A673 (cell line): ENCODE measurements around the gene ZNF284. TPM values are rescaled to one million over a fixed set of nuclear protein-coding genes. Genes with fewer than 3 reads are reported as not detected.

ENCODE experiments used
- BruUV-seq: library from RNA; stranded (reverse); fragments of 400-500 nt; replicated peaks from 2 replicates; lab custom pipeline; 2021; lab: Mats Ljungman, UMichigan
- CTCF ChIA-PET: fragments of 300-600 bp; sonication (Branson Sonifier 250); formaldehyde crosslinking; loops from one replicate; lab custom pipeline; 2022; ENCODE audit warnings: antibody characterized with exemption; lab: Charles Lee
- POLR2A ChIA-PET: fragments of 300-600 bp; sonication (Branson Sonifier 250); formaldehyde crosslinking; loops from one replicate; lab custom pipeline; 2022; ENCODE audit warnings: antibody characterized with exemption; ENCODE audit not compliant: low non-redundant PET; lab: Charles Lee
- DNase-seq: peaks from one replicate; pipeline ENCODE4 v3.0.0-alpha.2; 2015; ENCODE audit warnings: low spot score
- H3K27ac ChIP-seq: fragments of 200-600 bp; sonication (generic); 2 replicates; pipeline ENCODE4 v1.5.1; 2016; ENCODE audit warnings: mixed run types, low read depth, mild to moderate bottlenecking, mixed read lengths, antibody characterized with exemption, low read length; ENCODE audit not compliant: poor library complexity, severe bottlenecking
- H3K27me3 ChIP-seq: fragments of 200-600 bp; sonication (generic); replicated peaks from 2 replicates; pipeline ENCODE4 v1.6.1; 2017; ENCODE audit warnings: mixed run types, low read depth, mild to moderate bottlenecking, mixed read lengths, antibody characterized with exemption, low read length; ENCODE audit not compliant: insufficient read depth, poor library complexity
- H3K36me3 ChIP-seq: fragments of 200-600 bp; sonication (generic); 2 replicates; pipeline ENCODE4 v1.6.1; 2016; ENCODE audit warnings: mixed run types, mild to moderate bottlenecking, mixed read lengths, antibody characterized with exemption, low read length; ENCODE audit not compliant: insufficient read depth, poor library complexity, severe bottlenecking
- H3K4me1 ChIP-seq: fragments of 200-600 bp; sonication (generic); 2 replicates; pipeline ENCODE4 v1.6.1; 2017; ENCODE audit warnings: mixed run types, mild to moderate bottlenecking, mixed read lengths, antibody characterized with exemption, low read length; ENCODE audit not compliant: insufficient read depth, poor library complexity, severe bottlenecking
- H3K4me3 ChIP-seq: fragments of 200-600 bp; sonication (generic); 2 replicates; pipeline ENCODE4 v1.5.1; 2016; ENCODE audit warnings: low read depth, mixed run types, mild to moderate bottlenecking, mixed read lengths, low read length; ENCODE audit not compliant: poor library complexity, severe bottlenecking
- H3K9me3 ChIP-seq: fragments of 200-600 bp; sonication (generic); 2 replicates; pipeline ENCODE4 v1.6.1; 2016; ENCODE audit warnings: mixed run types, low read depth, mild to moderate bottlenecking, mixed read lengths, antibody characterized with exemption, low read length; ENCODE audit not compliant: poor library complexity, severe bottlenecking
- CTCF ChIP-seq: fragments of 300-800, 200-600 bp; sonication (generic); conservative IDR thresholded peaks from 2 replicates; pipeline ENCODE4 v1.5.1; 2017; ENCODE audit warnings: low read depth, mild to moderate bottlenecking, antibody characterized with exemption, low read length, moderate library complexity, mixed read lengths
- EZH2 ChIP-seq: fragments of 200-600 bp; sonication (generic); IDR thresholded peaks from 2 replicates; pipeline ENCODE4 v1.6.1; 2017; ENCODE audit warnings: borderline replicate concordance, low read depth, mild to moderate bottlenecking, mixed read lengths, antibody characterized with exemption, low read length; ENCODE audit not compliant: poor library complexity, severe bottlenecking
- intact Hi-C: fragments of 100-400 bp; cut with micrococcal nuclease; formaldehyde crosslinking; loops from one replicate; pipeline ENCODE4 v1.10.0; 2022; ENCODE audit not compliant: unreplicated experiment
- total RNA-seq: library from RNA; stranded (reverse); gene quantifications from 2 replicates; pipeline ENCODE4 v1.2.3, GENCODE V29; 2021

The ZNF284 gene
- total RNA-seq, 1 experiment from 2014 or later, result 3.1 TPM

- no peak for TF ChIP-seq CTCF
- TF ChIP-seq EZH2, result no peak
- H3K27ac ChIP-seq, result no peak overlapping the region
- no TSS peak for BruUV-seq
- ChIA-PET POLR2A (no interaction called here), CTCF (no interaction called here)
- no peaks in the 10 kb centered on the region for H3K4me1 ChIP-seq
- no peak overlapping the region for H3K4me3 ChIP-seq
- DNase-seq, result no peak
- H3K27me3 ChIP-seq, result no peaks in the 10 kb centered on the region
- H3K9me3 ChIP-seq, result peaks cover 45% of the 10 kb centered on the region
- intact Hi-C loops, result no loop called here
- peaks cover 35% of the 10 kb centered on the region for H3K36me3 ChIP-seq
Observed at GRCh38 chr19:44107751-44108150, 35.8 kb downstream of the ZNF284 start.

GRCh38 chr19:44109458-44109857, 37.5 kb downstream of the ZNF284 start:
- CTCF ChIA-PET, result no interaction called here
- POLR2A ChIA-PET, result no interaction called here

GRCh38 chr19:44111910-44112463, 40.0 kb downstream of the ZNF284 start:
- POLR2A ChIA-PET, result no interaction called here
- intact Hi-C loops, result loop anchor here (1.0 to 5.0 kb wide), 2 partner anchors 16 to 110 kb away; partner anchors contain the start of gene ZNF230
- CTCF ChIA-PET, result no interaction called here

More at GRCh38 chr19:44109458-44109857, 37.5 kb downstream of the ZNF284 start:
- H3K9me3 ChIP-seq, result peaks cover 45% of the 10 kb centered on the region
- TF ChIP-seq EZH2 (no peak), CTCF (no peak)
- intact Hi-C loops, result no loop called here
- BruUV-seq, result no TSS peak
- no peaks in the 10 kb centered on the region for H3K4me1 ChIP-seq
- no peak overlapping the region for H3K4me3 ChIP-seq
- DNase-seq, result no peak
- peaks cover 27% of the 10 kb centered on the region for H3K36me3 ChIP-seq
- H3K27ac ChIP-seq, result no peak overlapping the region
- H3K27me3 ChIP-seq, result no peaks in the 10 kb centered on the region

More at GRCh38 chr19:44111910-44112463, 40.0 kb downstream of the ZNF284 start:
- no peaks in the 10 kb centered on the region for H3K4me1 ChIP-seq
- peak; percentile 91 for DNase-seq
- peak overlapping the region; percentile 61 for H3K4me3 ChIP-seq
- H3K9me3 ChIP-seq, result peaks cover 34% of the 10 kb centered on the region
- no peak for TF ChIP-seq CTCF
- no TSS peak for BruUV-seq
- H3K36me3 ChIP-seq, result peaks cover 16% of the 10 kb centered on the region
- H3K27ac ChIP-seq, result peak overlapping the region; percentile 62
- no peaks in the 10 kb centered on the region for H3K27me3 ChIP-seq
